Left renal cortex interstitium (tissue), 4 donors: Measurements from ENCODE around the gene HNRNPAB. TPM values are rescaled to one million over a fixed set of nuclear protein-coding genes. Genes with fewer than 3 reads are reported as not detected.
"Not testable (repeated sequence)": the region's sequence is repeated elsewhere in the genome, so short reads cannot be mapped to it uniquely, and the experiment has no call there.

Source experiments
- DNase-seq, 4 donors: peaks; one replicate each; pipeline ENCODE4 v3.0.0-alpha.2; 2013; ENCODE audit warnings: low read depth in 4 of 4, low spot score in 2 of 4, missing footprints in 1 of 4
- polyA plus RNA-seq, 4 donors: library from polyadenylated mRNA; unstranded; fragments of 120-200 nt; gene quantifications; one replicate each; pipeline ENCODE4 v1.2.1, GENCODE V29; 2013; ENCODE audit not compliant: insufficient read length in 4 of 4

HNRNPAB gene
- polyA plus RNA-seq, 4 donors, result 141 to 179 (median 147) TPM

GRCh38 chr5:178228609-178229008 is 24.3 kb downstream of the HNRNPAB start:
- DNase-seq, result no peak

DNA sequence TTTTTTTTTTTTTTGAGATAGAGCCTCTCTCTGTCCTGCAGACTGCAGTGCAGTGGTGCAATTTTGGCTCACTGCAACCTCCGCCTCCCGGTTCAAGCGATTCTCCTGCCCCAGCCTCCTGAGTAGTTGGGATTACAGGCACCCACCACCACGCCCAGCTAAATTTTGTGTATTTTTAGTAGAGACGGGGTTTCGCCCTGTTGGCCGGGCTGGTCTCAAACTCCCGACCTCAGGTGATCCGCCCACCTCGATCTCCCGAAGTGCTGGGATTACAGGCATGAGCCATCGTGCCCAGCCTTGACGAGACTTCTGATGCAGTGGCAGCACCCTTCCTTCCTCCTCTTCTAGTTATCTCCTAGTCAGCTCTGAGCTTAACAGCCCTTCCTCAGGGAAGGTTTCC is 24.8 kb downstream of the HNRNPAB start:
- not testable (repeated sequence) for DNase-seq

DNA sequence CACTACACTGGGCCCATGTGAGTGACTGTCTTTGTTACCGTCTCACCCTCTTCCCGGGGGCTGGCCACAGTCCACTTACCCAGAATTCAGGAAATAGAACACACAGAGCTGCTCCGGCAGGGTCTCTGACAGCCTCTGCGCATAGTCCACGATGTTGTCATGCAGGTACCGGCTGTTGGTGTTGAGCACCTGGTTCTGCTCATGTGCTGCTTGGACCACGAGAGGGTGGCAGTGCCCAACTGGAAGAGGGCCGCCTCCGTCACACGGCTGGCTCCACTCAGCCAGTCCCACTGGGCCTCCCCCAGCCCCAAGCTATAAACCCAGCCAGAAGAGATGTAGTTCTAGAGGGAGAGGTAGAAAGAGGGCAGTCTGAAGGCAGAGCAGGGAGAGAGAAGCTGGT is 25.5 kb downstream of the HNRNPAB start:
- no peak for DNase-seq

- no peak for DNase-seq
Observed at GRCh38 chr5:178230879-178231538, 26.7 kb downstream of the HNRNPAB start.

- DNase-seq, result no peak
Observed at GRCh38 chr5:178231539-178232123, 27.3 kb downstream of the HNRNPAB start.

DNA sequence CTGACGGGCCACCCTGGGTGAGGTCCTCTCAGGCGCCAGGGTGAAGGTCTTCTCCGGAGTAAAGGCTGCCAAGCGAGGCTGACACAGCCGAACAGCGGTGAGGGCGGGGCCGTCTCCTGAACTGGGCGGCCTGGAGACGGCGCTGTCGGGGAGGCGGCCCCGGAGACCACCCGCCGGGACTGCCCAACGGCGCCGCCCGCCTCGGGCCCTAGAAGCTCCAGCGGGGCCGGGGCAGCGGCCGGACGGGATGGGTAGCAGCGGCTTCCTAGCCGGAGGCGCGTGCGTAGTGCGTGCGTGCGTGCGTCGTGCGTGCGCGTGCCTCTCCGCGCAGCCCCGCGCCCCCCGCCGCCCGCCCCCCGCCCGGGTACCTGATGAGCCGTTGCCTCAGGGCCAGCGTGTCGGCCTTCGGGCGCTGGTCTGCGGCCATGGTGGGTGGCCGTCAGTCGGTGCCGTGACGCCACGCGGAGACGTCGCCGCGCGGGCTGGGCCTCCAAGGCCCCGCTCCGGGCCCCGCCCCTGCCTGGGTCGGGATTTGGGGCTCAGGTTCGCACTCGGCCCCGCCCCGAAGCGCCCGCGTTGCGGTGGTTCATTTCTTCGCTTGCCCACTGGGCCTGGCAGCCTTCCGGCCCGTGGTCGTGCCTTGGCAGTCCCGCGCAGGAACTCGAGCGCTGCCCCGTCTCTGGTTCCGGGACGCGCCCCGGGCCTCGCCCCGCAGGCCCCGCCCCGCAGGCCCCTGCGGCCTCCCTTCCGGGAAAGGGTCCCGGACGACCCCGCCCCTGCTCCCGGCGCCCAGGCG is 28.0 kb downstream of the HNRNPAB start, which contains the start of gene PHYKPL:
TSS of gene PHYKPL (minus strand) at position 679 of the 796 bp plus-strand sequence. CDS start at position 427, 252 bp downstream.
- peak in 2 of 4 donors; percentile 38 to 55 for DNase-seq

GRCh38 chr5:178232920-178233429 is 28.6 kb downstream of the HNRNPAB start:
- DNase-seq, result no peak

GRCh38 chr5:178234121-178234749 is 29.9 kb downstream of the HNRNPAB start:
- DNase-seq, result no peak

- peak in 1 of 4 donors; percentile 61 for DNase-seq
Observed at GRCh38 chr5:178234750-178235587, 30.6 kb downstream of the HNRNPAB start.

GRCh38 chr5:178235588-178235974 is 31.2 kb downstream of the HNRNPAB start:
- DNase-seq, result no peak

GRCh38 chr5:178236126-178236525 is 31.8 kb downstream of the HNRNPAB start:
- DNase-seq, result no peak

DNA sequence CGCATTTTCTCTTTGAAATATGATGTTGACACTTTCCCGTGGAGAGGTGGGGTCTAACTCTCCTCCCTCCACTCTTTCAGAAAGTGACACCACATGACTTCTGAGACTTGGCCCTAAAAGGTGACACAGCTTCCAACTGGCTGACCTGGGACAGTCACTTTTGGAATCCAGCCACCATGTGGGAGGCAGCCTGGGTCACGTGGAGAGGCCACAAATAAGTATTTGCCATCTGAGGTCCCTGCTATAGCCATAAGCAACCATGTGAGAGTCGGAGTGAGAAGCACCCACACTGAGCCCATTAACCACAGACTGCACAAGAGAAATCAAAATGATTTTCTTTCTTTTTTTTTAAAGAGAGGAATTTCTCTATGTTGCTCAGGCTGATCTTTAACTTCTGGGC is 32.3 kb downstream of the HNRNPAB start:
- DNase-seq, result no peak

DNA sequence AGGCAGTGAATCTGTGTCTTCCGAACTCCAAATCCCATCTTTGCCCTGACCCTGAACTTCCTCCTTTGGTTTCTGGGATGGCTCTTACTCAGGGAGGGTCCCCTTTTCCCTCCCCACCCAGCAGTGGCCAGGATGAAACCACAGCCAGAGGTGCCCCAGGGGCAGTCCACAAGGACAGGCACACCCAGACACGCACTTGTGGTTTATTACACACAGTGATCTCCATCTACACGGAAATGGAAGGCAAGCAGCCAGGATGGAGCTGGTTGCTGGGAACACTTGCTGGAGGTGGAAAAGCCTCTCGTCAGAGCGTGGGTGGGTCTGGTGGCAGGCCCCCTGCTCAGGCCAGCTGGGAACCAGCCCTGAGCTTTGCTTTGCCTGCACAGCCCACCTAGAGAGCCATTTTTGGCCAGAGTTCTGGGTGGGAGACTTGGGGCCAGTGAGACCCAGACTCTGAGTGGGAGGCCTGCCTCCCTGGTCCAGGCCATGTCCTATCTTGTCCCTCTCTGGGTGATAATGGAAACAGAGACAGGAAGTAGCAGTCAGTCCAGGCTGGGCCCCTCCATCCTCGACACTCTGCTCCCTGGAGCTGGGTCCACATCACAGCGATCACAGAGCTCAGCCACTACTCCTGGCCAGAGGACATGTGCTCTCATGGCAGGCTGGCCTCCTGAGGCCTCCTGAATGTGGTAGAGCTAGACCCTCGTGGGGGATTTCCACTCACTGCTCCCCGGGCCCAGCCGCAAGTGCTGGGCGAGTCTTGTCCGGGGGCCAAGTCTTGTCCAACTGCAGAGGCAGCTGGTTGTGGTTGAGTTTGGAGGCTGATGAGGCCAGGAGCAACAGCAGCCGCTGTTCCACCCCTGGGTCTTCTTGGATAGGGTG is 33.3 kb downstream of the HNRNPAB start:
- DNase-seq, result no peak

DNA sequence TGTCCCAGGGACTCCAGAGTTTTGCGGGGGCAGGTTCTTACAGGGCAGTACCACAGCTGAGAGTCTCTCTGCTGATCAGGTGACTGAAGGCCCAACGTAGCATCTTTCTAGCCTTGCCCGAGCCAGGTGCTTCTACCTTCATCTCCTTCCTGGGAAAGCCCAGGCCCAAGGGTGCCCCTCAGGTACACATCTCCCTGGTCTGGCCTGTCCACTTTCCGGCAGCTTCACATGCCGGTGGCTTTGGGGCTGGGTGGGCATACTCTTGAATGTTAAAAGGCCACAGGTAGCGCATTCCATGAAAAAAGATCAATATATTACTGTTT is 33.9 kb downstream of the HNRNPAB start:
- DNase-seq, result no peak

DNA sequence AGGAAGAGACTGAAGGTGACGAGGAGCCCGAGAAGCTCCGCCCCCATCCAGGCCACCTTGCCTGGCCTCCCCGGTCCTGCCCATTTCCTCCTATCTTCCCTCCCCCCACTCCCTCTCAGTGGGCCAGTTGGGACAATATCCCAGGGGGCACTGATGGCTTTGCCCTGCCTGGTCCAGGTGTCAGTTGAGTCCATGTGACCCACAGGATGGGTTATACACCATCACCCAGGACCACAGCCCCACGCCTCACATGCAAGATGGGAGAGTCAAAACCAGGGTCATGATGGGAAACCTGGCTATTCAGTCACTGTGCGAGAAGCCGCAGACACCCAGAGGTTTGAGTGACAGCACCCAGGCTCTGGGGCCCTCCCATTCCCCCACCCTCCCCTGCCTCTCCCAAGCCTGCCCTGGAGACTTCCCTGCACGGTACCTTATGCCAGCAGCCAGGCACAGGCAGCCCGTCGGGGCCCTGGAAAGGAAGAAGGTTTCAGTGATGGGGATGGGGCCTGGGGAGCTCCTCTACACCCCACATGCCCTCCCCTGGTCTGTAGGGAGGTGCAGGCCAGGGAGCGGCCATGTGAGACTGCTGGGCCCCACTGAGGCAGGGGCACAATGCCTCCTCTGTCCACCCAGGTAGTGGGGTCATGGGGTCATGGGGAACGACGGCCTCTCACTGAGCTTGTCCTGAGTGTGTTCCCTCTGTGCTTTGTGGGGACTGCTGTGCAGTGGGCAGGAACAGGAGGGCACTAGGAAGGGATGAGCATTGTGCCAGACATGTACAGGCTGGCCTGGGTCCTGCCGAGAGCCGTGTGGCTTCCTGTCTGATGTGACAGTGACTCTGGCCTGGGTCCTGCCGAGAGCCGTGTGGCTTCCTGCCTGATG is 34.6 kb downstream of the HNRNPAB start:
- no peak for DNase-seq

DNA sequence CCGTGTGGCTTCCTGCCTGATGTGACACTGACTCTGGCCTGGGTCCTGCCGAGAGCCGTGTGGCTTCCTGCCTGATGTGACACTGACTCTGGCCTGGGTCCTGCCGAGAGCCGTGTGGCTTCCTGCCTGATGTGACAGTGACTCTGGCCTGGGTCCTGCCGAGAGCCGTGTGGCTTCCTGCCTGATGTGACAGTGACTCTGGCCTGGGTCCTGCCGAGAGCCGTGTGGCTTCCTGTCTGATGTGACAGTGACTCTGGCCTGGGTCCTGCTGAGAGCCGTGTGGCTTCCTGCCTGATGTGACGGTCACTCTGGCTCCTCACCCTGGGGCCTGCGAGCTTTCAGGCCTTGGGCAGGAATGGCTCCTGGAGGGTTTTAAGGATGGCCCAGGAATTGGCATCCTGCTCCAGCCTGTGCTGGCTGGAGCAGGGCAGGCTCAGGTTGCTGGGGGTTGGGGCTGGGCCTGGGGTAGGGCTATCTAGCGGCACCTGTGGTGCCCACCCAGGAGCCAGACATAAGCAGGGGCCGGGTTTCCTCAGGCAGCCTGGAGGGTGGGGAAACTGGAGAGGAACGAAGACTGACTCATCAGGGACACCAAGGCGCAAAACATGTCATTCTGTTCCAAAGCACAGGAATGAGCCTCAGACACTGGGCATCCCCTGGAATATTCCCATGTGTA is 35.4 kb downstream of the HNRNPAB start:
- DNase-seq, result not testable (repeated sequence)

GRCh38 chr5:178240341-178240741 is 36.0 kb downstream of the HNRNPAB start:
- DNase-seq, result no peak

DNA sequence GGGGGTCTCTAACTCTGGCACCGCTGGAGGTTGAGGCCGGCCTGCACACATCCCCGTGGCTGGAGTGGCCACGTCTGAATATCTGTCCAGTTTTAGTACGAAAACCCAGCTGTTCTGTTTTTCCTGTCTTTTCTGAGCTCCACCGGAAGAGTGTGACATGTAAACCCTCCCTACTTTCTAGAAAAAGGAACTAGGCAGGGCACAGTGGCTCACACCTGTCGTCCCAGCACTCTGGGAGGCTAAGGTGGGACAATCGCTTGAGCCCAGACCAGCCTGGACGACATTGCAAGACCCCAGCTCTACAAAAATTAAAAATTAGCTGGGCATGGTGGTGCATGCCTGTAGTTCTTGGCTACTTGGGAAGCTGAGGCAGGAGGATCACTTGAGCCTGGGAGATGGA is 36.4 kb downstream of the HNRNPAB start:
- DNase-seq, result no peak
